ENCODE data around the gene VPS37D. TPM values are rescaled to one million over a fixed set of nuclear protein-coding genes. Genes with fewer than 3 reads are reported as not detected.
A peak's percentile ranks its signal among the peaks of the same experiment; 100 is the strongest.

VPS37D gene
- total and polyA plus RNA-seq, 2 donors (not counting 1 experiment from before 2014, with no cell fraction given): 0.10 to 0.71 TPM

DNA sequence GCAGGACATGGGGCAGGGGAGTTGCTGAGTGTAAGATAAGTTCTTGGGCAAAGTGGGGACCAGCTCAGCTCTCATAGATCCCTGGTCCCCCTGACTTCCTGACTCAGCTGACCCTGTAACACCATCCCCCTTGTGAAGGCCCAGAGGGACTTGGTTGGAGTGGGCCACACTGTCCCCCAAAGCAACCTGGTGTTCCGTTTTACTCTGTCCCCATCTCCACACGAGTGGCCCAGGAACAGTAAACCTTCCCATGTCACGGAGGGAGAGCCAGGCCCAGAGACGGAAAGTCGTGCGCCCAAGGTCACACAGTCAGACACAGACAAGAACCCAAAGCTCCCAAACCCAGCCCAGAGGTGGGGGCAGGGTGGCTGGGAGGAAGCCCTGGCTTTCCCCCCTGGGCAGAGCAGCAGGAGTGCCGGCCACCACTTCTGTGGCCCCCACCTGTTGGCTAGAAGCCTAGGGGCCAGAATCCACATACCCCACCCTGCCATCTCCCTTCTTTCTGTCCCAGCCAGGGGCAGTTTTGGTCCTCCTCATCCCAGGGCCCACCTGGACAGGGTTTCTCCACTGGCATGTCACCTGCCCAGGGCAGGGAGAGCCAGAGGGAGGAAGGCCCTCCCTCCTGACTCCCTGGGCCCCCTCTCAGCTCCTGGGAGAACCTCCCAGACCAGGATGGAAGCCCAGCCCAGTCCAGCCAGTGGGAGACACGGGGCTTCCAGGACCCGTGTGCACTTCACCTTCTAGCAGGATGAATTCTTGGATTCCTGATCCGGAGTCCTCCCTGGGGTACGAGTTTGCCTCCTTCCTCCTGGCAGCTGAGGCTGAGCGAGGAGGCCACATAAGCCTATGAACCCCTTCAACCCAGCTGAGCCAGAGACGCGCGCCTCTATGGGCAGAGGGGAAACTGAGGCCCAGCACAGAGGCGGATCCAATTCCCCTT lies 20.6 kb upstream of the VPS37D start:
- 29% methylated on average over 13 of the region's 16 CpGs for WGBS (ENCODE audit: insufficient coverage)
- POLR2A ChIA-PET: no interaction called here
- peak overlapping the region; percentile 49 for H3K4me3 Mint-ChIP-seq

More for the DNA sequence above, 20.6 kb upstream of the VPS37D start:
- intact Hi-C loops (cut with micrococcal nuclease): no loop called here
- no peak overlapping the region for H2AFZ ChIP-seq (ENCODE audit: insufficient read depth, low read depth, low read length, poor library complexity, severe bottlenecking)
- H3K27me3 ChIP-seq (replicated peaks in 1 of 4; ENCODE audit: control extremely low read depth in 1 of 4, control insufficient read depth in 3 of 4, insufficient read depth in 4 of 4, low read length in 3 of 4): peaks cover 0 to 62% (median 29%) of the 10 kb centered on the region in 4 experiments
- DNase-seq (no peak), ATAC-seq (ENCODE audit: low read depth) (no peak)
- peaks cover 0 to 10% (median 0%) of the 10 kb centered on the region in 3 donors for H3K9me3 ChIP-seq (ENCODE audit: control extremely low read depth in 1 of 3, control insufficient read depth in 2 of 3, insufficient read depth in 1 of 3, low read length in 2 of 3)
- H4K20me1 ChIP-seq (ENCODE audit: control insufficient read depth, insufficient read depth, low read length, poor library complexity, severe bottlenecking): no peaks in the 10 kb centered on the region
- H3K27ac ChIP-seq (ENCODE audit: low read length in 2 of 2): no peak overlapping the region
- peak overlapping the region; percentile 85 for H3K4me2 ChIP-seq (replicated peaks; ENCODE audit: low read depth, low read length, poor library complexity, severe bottlenecking)
- H3K9me3 Mint-ChIP-seq (ENCODE audit: insufficient read depth): no peaks in the 10 kb centered on the region
- H3K27ac Mint-ChIP-seq: no peak overlapping the region
- TF ChIP-seq, protein P1, sequence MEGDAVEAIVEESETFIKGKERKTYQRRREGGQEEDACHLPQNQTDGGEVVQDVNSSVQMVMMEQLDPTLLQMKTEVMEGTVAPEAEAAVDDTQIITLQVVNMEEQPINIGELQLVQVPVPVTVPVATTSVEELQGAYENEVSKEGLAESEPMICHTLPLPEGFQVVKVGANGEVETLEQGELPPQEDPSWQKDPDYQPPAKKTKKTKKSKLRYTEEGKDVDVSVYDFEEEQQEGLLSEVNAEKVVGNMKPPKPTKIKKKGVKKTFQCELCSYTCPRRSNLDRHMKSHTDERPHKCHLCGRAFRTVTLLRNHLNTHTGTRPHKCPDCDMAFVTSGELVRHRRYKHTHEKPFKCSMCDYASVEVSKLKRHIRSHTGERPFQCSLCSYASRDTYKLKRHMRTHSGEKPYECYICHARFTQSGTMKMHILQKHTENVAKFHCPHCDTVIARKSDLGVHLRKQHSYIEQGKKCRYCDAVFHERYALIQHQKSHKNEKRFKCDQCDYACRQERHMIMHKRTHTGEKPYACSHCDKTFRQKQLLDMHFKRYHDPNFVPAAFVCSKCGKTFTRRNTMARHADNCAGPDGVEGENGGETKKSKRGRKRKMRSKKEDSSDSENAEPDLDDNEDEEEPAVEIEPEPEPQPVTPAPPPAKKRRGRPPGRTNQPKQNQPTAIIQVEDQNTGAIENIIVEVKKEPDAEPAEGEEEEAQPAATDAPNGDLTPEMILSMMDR (IDR thresholded peaks at IDR 0.05): no peak
- no peak for TF ChIP-seq EZH2 (IDR thresholded peaks at IDR 0.05; ENCODE audit: borderline replicate concordance, insufficient read depth, low read depth, low read length, poor library complexity, severe bottlenecking)
- no peaks in the 10 kb centered on the region for H3K79me2 ChIP-seq (ENCODE audit: control insufficient read depth, insufficient read depth, low read length)
- CTCF ChIA-PET: interaction anchor here (0.9 to 1.1 kb wide), 2 partner anchors 42 to 81 kb away, joined by 3 read pairs; no protein-coding TSS in a partner anchor
- H3K27me3 Mint-ChIP-seq: peaks cover 64% of the 10 kb centered on the region
- H3K4me3 ChIP-seq (ENCODE audit: control extremely low read depth in 1 of 5, extremely low read depth in 1 of 5, insufficient read depth in 1 of 5, low read depth in 2 of 5, low read length in 4 of 5): no peak overlapping the region
- peaks cover 5% of the 10 kb centered on the region for H3K4me1 Mint-ChIP-seq
- no peaks in the 10 kb centered on the region for H3K36me3 ChIP-seq (replicated peaks in 1 of 2; ENCODE audit: control extremely low read depth in 1 of 2, control insufficient read depth in 1 of 2, extremely low read depth in 1 of 2, insufficient read depth in 2 of 2, low read length in 1 of 2)
- peaks cover 11 to 12% of the 10 kb centered on the region in 2 donors for H3K4me1 ChIP-seq (ENCODE audit: control insufficient read depth in 2 of 2, insufficient read depth in 2 of 2, low read length in 2 of 2)
- no peak overlapping the region for H3K9ac ChIP-seq (ENCODE audit: low read length)
